GM21737 (cell line): ENCODE results near the gene APBA2.
"Not testable (repeated sequence)": the region's sequence is repeated elsewhere in the genome, so short reads cannot be mapped to it uniquely, and the experiment has no call there.

Experiments
- ATAC-seq: cut with Tn5 transposase; IDR thresholded peaks from one replicate; pipeline ENCODE4 v1.9.1; 2021; ENCODE audit warnings: mild to moderate bottlenecking, moderate library complexity; ENCODE audit not compliant: unreplicated experiment

Gene APBA2

GRCh38 chr15:28885630-28886430 is at the start of gene APBA2:
TSS of gene APBA2 (plus strand) at chr15:28885974. CDS start at chr15:29053885, 167,911 bp downstream.
- ATAC-seq, result no peak

GRCh38 chr15:28840285-28840684 is 45.5 kb upstream of the APBA2 start:
- not testable (repeated sequence) for ATAC-seq

- not testable (repeated sequence) for ATAC-seq
Measured at GRCh38 chr15:28842210-28842609, 43.6 kb upstream of the APBA2 start.

- ATAC-seq, result not testable (repeated sequence)
Measured at GRCh38 chr15:28843520-28843919, 42.3 kb upstream of the APBA2 start.

- ATAC-seq, result not testable (repeated sequence)
Measured at GRCh38 chr15:28844147-28844546, 41.6 kb upstream of the APBA2 start.

GRCh38 chr15:28847247-28847646 is 38.5 kb upstream of the APBA2 start:
- ATAC-seq, result peak; percentile 62

- ATAC-seq, result not testable (repeated sequence)
Measured at GRCh38 chr15:28847959-28848358, 37.8 kb upstream of the APBA2 start.

GRCh38 chr15:28848521-28848920 is 37.3 kb upstream of the APBA2 start, which contains the start of gene GOLGA6L7:
TSS of gene GOLGA6L7 (minus strand) at chr15:28848644. CDS start at chr15:28848549, 95 bp downstream.
- not testable (repeated sequence) for ATAC-seq

- not testable (repeated sequence) for ATAC-seq
Measured at GRCh38 chr15:28849271-28849670, 36.5 kb upstream of the APBA2 start.

GRCh38 chr15:28849766-28850165 is 36.0 kb upstream of the APBA2 start:
- not testable (repeated sequence) for ATAC-seq

- not testable (repeated sequence) for ATAC-seq
Measured at GRCh38 chr15:28853654-28854053, 32.1 kb upstream of the APBA2 start.

- ATAC-seq, result not testable (repeated sequence)
Measured at GRCh38 chr15:28854578-28854977, 31.2 kb upstream of the APBA2 start.

- ATAC-seq, result no peak
Measured at GRCh38 chr15:28861031-28861534, 24.7 kb upstream of the APBA2 start.

- not testable (repeated sequence) for ATAC-seq
Measured at GRCh38 chr15:28861589-28862293, 24.0 kb upstream of the APBA2 start.

- ATAC-seq, result no peak
Measured at GRCh38 chr15:28868744-28869345, 16.9 kb upstream of the APBA2 start.

- ATAC-seq, result no peak
Measured at GRCh38 chr15:28871168-28871567, 14.6 kb upstream of the APBA2 start.

GRCh38 chr15:28873006-28873405 is 12.8 kb upstream of the APBA2 start:
- ATAC-seq, result no peak

GRCh38 chr15:28873585-28874190 is 12.1 kb upstream of the APBA2 start:
- no peak for ATAC-seq

- no peak for ATAC-seq
Measured at GRCh38 chr15:28875461-28876000, 10.2 kb upstream of the APBA2 start.

GRCh38 chr15:28876131-28876844 is 9.5 kb upstream of the APBA2 start:
- ATAC-seq, result no peak
